CD4-positive, alpha-beta T cell (primary cell): ENCODE results near the gene NFIA. TPM values are rescaled to one million over a fixed set of nuclear protein-coding genes. Genes with fewer than 3 reads are reported as not detected.

Experiments used
- ATAC-seq: fragments of 200-7000 bp; cut with Tn5 transposase; one replicate; pipeline ENCODE4 v1.10.0; 2022; ENCODE audit warnings: mild to moderate bottlenecking; ENCODE audit not compliant: poor library complexity
- CTCF ChIA-PET: fragments of 350-600 bp; sonication (Branson Sonifier 250); formaldehyde crosslinking; loops from one replicate; lab custom pipeline; 2021; ENCODE audit warnings: antibody characterized with exemption, inconsistent platforms; lab: Charles Lee
- POLR2A ChIA-PET: fragments of 350-600 bp; sonication (Branson Sonifier 250); formaldehyde crosslinking; loops from one replicate; lab custom pipeline; 2021; ENCODE audit warnings: antibody characterized with exemption, inconsistent platforms; lab: Charles Lee
- DNase-seq, 14 experiments: peaks; one replicate each; pipeline ENCODE4 v3.0.0-alpha.2; 2013 to 2020; ENCODE audit warnings: mixed read lengths in 2 of 14
- H3K27ac ChIP-seq, 2 donors: one replicate each; pipeline versions ENCODE4 v1.5.1 to v1.7.0; 2013; ENCODE audit warnings: low read length in 2 of 2, low read depth in 1 of 2, mild to moderate bottlenecking in 1 of 2
- H3K27me3 ChIP-seq, 2 experiments: 1 replicate in 1 of 2; 2 replicates in 1 of 2; pipeline versions ENCODE4 v1.6.1 to v1.7.0; 2013; ENCODE audit warnings: low read length in 2 of 2, control low read depth in 1 of 2, mild to moderate bottlenecking in 1 of 2, moderate library complexity in 1 of 2; ENCODE audit not compliant: insufficient read depth in 2 of 2, control insufficient read depth in 1 of 2
- H3K36me3 ChIP-seq: one replicate; pipeline ENCODE4 v1.6.1; 2013; ENCODE audit warnings: low read length, control low read depth; ENCODE audit not compliant: insufficient read depth
- H3K4me1 ChIP-seq: one replicate; pipeline ENCODE4 v1.6.1; 2013; ENCODE audit warnings: low read length, control low read depth; ENCODE audit not compliant: insufficient read depth
- H3K4me3 ChIP-seq: one replicate; pipeline ENCODE4 v1.5.1; 2013; ENCODE audit warnings: mild to moderate bottlenecking, low read length, moderate library complexity
- H3K9me3 ChIP-seq, 2 experiments: 1 replicate in 1 of 2; 2 replicates in 1 of 2; pipeline versions ENCODE4 v1.6.1 to v1.7.0; 2013; ENCODE audit warnings: low read length in 2 of 2, mild to moderate bottlenecking in 2 of 2, control low read depth in 1 of 2, moderate library complexity in 1 of 2; ENCODE audit not compliant: control insufficient read depth in 1 of 2, insufficient read depth in 1 of 2
- H3K27ac Mint-ChIP-seq: one replicate; pipeline ENCODE4 v1.8.0; 2020; ENCODE audit warnings: mixed read lengths
- H3K27me3 Mint-ChIP-seq: one replicate; pipeline ENCODE4 v1.8.0; 2021; ENCODE audit warnings: mixed read lengths
- H3K36me3 Mint-ChIP-seq: one replicate; pipeline ENCODE4 v1.8.0; 2021; ENCODE audit warnings: low read depth, mixed read lengths
- H3K4me1 Mint-ChIP-seq: one replicate; pipeline ENCODE4 v1.8.0; 2021; ENCODE audit warnings: low read depth, mixed read lengths
- H3K4me3 Mint-ChIP-seq: one replicate; pipeline ENCODE4 v1.8.0; 2020; ENCODE audit warnings: mild to moderate bottlenecking, mixed read lengths
- H3K9me3 Mint-ChIP-seq: one replicate; pipeline ENCODE4 v1.8.0; 2020; ENCODE audit warnings: mixed read lengths
- intact Hi-C, 2 experiments: fragments of 100-400 bp; cut with DNase I in 1 of 2; cut with micrococcal nuclease in 1 of 2; formaldehyde crosslinking; loops; one replicate each; pipeline versions ENCODE4 v1.15.1 to v1.9.0; 2023 to 2025; cut with DNase I, micrococcal nuclease
- total RNA-seq, 174 experiments: library from RNA in 2 of 174; stranded (reverse) in 2 of 174; gene quantifications; one replicate each; pipeline ENCODE4 v1.2.3 and lab custom pipeline; 2021 to 2026
- TF ChIP-seq, protein P1 (sequence below): fragments of 200-600 bp; IDR thresholded peaks from one replicate; pipeline ENCODE4 v1.8.0; 2022; ENCODE audit warnings: antibody characterized with exemption, mild to moderate bottlenecking

Gene NFIA
- total RNA-seq, 2 experiments from 2014 or later = 4.8 to 5.9 TPM

DNA sequence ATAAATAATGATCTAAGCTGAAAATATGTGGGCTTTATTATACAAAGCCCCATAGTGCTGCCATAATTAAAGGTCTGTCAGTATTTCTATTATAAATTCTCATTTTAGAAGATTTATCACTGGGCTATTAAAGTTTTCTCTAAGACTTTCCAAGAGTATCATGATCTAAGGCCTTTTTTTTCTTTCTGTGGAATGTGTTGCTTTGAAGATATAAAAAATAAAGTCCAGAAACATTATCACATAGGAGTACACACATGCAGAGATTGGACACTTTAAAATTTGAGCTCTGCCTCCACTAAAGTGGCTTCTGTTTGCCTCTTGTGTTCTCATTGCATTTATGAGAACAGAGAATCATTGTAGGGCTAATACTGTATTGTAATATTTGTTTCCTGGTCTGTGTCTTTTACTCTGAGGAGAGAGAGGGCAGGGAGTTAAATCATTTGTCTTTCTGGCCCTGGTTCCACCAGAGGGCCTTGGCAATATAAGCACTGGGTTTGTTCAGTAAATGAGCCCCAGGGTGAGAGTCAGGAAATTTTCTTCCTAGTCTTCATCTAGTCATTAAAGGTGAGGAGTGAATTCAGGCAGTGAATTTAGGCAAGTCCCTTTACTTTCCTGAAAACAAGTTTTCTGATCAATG, 70.2 kb downstream of the NFIA start:
- peaks cover 14% of the 10 kb centered on the region for H3K4me1 Mint-ChIP-seq
- DNase-seq (no peak), ATAC-seq (no peak)
- H3K4me3 Mint-ChIP-seq = no peak overlapping the region
- no peaks in the 10 kb centered on the region for H3K36me3 Mint-ChIP-seq
- Histone ChIP-seq H3K9me3 (no peaks in the 10 kb centered on the region), H3K27me3 (no peaks in the 10 kb centered on the region), H3K27ac (no peak overlapping the region), H3K4me3 (no peak overlapping the region), H3K4me1 (peaks cover 3% of the 10 kb centered on the region), H3K36me3 (no peaks in the 10 kb centered on the region)
- no peaks in the 10 kb centered on the region for H3K9me3 Mint-ChIP-seq
- no peak overlapping the region for H3K27ac Mint-ChIP-seq
- ChIA-PET CTCF (interaction anchor here (0.6 kb wide), 1 partner anchor 31 kb away, joined by 3 read pairs; no protein-coding TSS in a partner anchor), POLR2A (no interaction called here)
- H3K27me3 Mint-ChIP-seq = no peaks in the 10 kb centered on the region
- intact Hi-C loops = no loop called here
- TF ChIP-seq, protein P1, sequence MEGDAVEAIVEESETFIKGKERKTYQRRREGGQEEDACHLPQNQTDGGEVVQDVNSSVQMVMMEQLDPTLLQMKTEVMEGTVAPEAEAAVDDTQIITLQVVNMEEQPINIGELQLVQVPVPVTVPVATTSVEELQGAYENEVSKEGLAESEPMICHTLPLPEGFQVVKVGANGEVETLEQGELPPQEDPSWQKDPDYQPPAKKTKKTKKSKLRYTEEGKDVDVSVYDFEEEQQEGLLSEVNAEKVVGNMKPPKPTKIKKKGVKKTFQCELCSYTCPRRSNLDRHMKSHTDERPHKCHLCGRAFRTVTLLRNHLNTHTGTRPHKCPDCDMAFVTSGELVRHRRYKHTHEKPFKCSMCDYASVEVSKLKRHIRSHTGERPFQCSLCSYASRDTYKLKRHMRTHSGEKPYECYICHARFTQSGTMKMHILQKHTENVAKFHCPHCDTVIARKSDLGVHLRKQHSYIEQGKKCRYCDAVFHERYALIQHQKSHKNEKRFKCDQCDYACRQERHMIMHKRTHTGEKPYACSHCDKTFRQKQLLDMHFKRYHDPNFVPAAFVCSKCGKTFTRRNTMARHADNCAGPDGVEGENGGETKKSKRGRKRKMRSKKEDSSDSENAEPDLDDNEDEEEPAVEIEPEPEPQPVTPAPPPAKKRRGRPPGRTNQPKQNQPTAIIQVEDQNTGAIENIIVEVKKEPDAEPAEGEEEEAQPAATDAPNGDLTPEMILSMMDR = no peak

GRCh38 chr1:61156576-61157467, 74.5 kb downstream of the NFIA start:
- Mint-ChIP-seq H3K9me3 (no peaks in the 10 kb centered on the region), H3K36me3 (no peaks in the 10 kb centered on the region), H3K27me3 (no peaks in the 10 kb centered on the region), H3K4me1 (peaks cover 24% of the 10 kb centered on the region), H3K27ac (no peak overlapping the region), H3K4me3 (no peak overlapping the region)
- Histone ChIP-seq H3K27ac (no peak overlapping the region), H3K4me3 (no peak overlapping the region), H3K9me3 (no peaks in the 10 kb centered on the region), H3K27me3 (no peaks in the 10 kb centered on the region), H3K4me1 (peaks cover 5% of the 10 kb centered on the region), H3K36me3 (no peaks in the 10 kb centered on the region)
- intact Hi-C loops = no loop called here
- ChIA-PET CTCF (interaction anchor here (0.9 kb wide), 1 partner anchor 9 kb away, joined by 4 read pairs; no protein-coding TSS in a partner anchor), POLR2A (interaction anchor here (1.1 to 2.0 kb wide), 2 partner anchors 75 to 79 kb away, joined by 3 to 6 read pairs; partner anchors contain the start of gene NFIA)
- ATAC-seq = no peak
- TF ChIP-seq, protein P1 = no peak
- DNase-seq = no peak

- CTCF ChIA-PET = interaction anchor here (0.9 kb wide), 1 partner anchor 10 kb away, joined by 4 read pairs; no protein-coding TSS in a partner anchor
These were observed 75.2 kb downstream of the NFIA start for GRCh38 chr1:61157468-61157987.

More at GRCh38 chr1:61157468-61157987, 75.2 kb downstream of the NFIA start:
- intact Hi-C loops = no loop called here
- no peaks in the 10 kb centered on the region for H3K9me3 Mint-ChIP-seq
- no peaks in the 10 kb centered on the region for H3K36me3 ChIP-seq
- no peaks in the 10 kb centered on the region for H3K27me3 Mint-ChIP-seq
- no peak for DNase-seq
- H3K4me1 ChIP-seq = peaks cover 5% of the 10 kb centered on the region
- H3K27me3 ChIP-seq = no peaks in the 10 kb centered on the region
- TF ChIP-seq, protein P1 = no peak
- no peak overlapping the region for H3K27ac Mint-ChIP-seq
- H3K4me3 ChIP-seq = no peak overlapping the region
- ATAC-seq = no peak
- POLR2A ChIA-PET = interaction anchor here (0.5 to 2.0 kb wide), 3 partner anchors 76 to 178 kb away, joined by 3 to 6 read pairs (median 3); partner anchors contain the start of gene NFIA
- H3K4me1 Mint-ChIP-seq = peaks cover 24% of the 10 kb centered on the region
- no peak overlapping the region for H3K27ac ChIP-seq
- no peak overlapping the region for H3K4me3 Mint-ChIP-seq
- no peaks in the 10 kb centered on the region for H3K36me3 Mint-ChIP-seq
- H3K9me3 ChIP-seq = no peaks in the 10 kb centered on the region
